ENCODE data around the gene COQ4.

COQ4 gene

GRCh38 chr9:128383007-128383753 lies 60.5 kb downstream of the COQ4 start:
- in situ Hi-C loops (cut with MboI; ENCODE audit: low pct_unique_long_range_greater_than_20kb, low sequenced_read_pairs, unreplicated experiment), result no loop called here
- DNase-seq (ENCODE audit: low spot score), result no peak
- no peak for TF ChIP-seq CTCF (IDR thresholded peaks at IDR 0.05; ENCODE audit: extremely low read depth, insufficient read depth, missing control alignments)

Data from GM13977 (cell line).